GM19023 (cell line): ENCODE measurements around the gene CHDH.

Experiments used
- ATAC-seq: cut with Tn5 transposase; IDR thresholded peaks from one replicate; pipeline ENCODE4 v1.9.1; 2021; ENCODE audit warnings: mild to moderate bottlenecking, moderate library complexity; ENCODE audit not compliant: unreplicated experiment

CHDH gene

GRCh38 chr3:53809764-53810400 is 36.3 kb downstream of the CHDH start:
- no peak for ATAC-seq

DNA sequence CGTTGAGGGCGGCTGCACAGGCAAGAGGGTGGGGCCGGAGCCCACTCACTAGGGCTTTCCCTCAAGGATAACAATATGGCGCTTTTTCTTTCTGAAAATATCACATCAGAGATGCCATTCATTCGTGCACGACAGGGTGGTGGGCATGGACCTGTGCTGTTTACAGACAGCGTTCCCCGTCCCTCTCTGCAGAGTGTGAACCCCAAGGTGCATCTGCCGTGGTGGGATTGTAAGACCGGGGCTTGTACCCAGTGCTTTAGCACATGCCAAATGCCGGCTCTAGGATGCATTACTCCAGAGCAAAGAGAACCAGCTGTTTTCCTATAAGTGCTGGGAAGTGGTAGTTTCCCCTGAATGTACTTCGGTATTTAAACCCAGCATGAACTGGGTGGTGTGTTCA is 37.0 kb downstream of the CHDH start:
- no peak for ATAC-seq

GRCh38 chr3:53808496-53808895 is 37.7 kb downstream of the CHDH start:
- no peak for ATAC-seq

- peak; percentile 15 for ATAC-seq
Measured at GRCh38 chr3:53807117-53807810, 39.0 kb downstream of the CHDH start.

DNA sequence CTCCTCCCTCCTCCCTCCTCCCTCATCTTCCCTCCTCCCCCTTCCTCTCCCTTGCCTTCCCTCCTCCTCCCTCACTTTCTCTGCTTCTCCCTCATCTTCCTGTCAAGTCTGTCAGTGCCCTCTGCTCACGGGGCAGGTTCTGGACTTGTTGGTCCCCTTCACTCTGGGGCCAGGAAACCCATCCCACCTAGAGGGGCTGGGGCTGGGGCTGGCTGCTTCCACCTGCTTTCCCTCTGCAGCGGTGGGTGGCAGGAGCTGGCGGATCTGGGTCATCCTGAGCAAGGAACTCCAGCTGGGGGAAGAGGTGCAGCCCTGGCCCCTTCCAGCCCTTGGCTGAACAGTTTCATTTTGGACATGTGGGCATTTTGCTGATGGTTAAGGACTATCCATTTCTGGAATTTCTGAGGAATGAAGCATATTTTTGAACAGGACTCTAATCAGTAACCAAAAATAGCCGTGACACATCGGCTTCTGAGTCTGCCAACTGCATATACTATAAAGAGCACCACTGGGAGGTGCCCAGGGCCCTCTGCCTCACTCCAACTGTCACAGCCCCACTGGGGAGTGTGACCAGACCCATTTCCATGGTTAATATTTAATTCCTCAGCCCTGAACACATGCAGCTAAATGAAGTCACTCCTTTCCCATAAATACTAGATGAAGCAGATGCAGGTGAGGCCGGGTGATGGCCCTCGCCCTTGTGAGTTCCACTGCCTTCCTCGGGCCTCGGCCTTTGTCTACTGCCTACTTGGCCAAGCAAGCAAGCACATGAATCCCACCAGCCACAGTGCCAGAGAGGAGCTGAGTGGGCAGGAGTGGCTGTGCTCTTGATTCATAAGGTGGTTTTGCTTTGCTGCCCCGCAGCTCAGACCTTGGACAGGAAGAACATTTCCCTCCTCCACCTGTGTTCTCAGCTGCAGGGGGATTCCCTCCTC is 39.8 kb downstream of the CHDH start:
- ATAC-seq: peak; percentile 46

DNA sequence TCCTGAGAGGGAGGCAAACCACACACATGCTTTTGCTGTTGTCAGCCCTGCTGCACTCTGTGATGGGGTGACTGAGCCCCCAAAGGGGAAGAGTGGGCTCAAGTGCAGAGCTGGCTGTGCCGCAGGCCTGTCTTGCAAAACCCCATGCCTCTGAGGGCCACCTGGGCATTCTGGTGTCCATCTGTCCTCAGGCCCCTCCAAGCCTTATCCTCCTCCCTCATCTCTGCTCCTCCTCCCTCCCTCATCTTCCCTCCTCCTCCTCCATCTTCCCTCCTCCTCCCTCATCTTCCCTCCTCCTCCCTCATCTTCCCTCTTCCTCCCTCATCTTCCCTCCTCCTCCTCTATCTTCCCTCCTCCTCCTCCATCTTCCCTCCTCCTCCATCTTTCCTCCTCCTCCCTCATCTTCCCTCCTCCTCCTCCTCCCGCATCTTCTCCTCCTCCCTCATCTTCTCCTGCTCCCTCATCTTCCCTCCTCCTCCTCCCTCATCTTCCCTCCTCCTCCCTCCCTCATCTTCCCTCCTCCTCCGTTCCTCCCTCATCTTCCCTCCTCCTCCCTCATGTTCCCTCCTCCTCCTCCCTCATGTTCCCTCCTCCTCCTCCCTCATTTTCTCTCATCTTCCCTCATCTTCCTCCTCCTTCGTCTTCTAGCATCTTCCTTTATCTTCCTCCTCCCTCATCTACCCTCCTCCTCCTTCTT is 40.6 kb downstream of the CHDH start:
- ATAC-seq: no peak

GRCh38 chr3:53804697-53805462 is 41.3 kb downstream of the CHDH start:
- peak; percentile 66 for ATAC-seq

DNA sequence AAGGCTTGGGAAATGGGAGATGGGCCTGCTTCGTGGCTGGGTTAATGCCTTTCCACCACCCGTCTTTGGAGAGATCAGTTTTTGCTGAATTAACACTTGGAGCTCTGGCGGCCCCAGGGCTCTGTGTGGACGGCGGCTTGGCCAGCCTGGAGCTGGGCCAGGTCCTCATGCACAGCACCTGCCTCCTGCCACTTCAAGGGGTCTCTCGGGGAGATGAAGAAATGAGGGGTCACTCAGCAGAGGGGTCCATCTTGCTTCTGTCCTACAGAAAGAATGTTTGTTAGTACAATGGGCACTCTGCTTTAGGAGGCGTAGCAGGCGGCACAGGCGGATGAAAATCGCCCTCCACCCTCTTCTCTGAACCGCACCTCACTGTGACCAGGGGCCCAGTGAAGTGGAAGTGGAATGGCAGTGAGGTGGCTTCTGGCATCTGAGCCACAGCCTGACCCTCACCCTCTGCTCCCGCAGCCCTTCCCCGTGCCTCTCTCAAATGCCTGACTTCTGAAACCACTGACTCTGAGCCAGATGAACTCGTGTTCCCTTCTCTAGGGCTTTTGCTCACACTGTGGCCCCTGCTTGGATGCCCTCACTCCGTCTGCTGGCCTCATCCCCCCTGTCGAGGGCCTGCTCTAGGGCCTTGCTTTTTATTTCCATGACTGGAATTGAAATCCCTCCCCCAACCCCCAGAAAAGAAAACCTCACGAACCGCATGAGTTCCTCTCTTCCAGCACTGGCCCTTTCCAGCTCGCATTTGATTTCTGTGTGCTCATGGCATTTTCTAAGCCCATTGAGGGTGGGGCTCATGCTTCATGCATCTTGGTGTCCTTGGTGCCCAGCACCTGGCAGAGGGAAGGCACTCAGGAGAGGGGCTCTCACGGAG is 42.2 kb downstream of the CHDH start:
- no peak for ATAC-seq

DNA sequence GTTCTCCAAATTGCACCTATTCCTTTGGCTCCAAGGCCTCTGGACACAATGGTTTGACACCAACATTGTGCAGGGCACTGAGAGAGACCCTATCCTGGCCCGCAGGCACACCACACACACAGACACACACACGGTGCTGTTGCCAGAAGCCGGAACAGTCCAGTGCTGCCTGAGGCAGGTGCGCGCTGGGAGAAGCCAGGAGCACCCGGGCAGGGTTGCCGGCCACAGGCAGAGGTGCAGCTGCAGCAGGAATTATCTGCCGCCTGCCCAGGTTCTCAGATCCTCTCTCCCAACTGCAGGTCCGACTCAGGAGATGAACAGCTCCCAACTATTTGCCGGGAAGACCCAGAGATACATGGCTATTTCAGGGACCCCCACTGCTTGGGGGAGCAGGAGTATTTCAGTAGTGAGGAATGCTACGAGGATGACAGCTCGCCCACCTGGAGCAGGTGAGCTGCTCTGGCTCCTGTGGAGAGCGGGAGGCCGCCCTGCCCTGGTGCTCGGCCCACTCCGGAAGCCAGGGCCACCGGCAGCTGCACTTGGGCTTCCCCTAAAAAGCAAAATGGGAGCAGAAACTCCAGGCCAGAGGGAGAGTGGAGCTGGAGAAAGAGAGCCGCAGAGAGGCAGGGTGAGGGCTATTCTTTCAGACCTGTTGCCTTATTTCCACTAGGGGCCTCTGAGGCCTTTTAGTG is 42.9 kb downstream of the CHDH start:
- ATAC-seq: no peak

- ATAC-seq: no peak
Measured at GRCh38 chr3:53802256-53802880, 43.9 kb downstream of the CHDH start.

GRCh38 chr3:53801319-53801718 is 44.9 kb downstream of the CHDH start:
- no peak for ATAC-seq

GRCh38 chr3:53800041-53800906 is 45.9 kb downstream of the CHDH start:
- no peak for ATAC-seq

GRCh38 chr3:53799338-53799865 is 46.8 kb downstream of the CHDH start:
- ATAC-seq: no peak

- ATAC-seq: no peak
Measured at GRCh38 chr3:53798144-53798543, 48.1 kb downstream of the CHDH start.

- no peak for ATAC-seq
Measured at GRCh38 chr3:53795789-53796560, 50.2 kb downstream of the CHDH start.

DNA sequence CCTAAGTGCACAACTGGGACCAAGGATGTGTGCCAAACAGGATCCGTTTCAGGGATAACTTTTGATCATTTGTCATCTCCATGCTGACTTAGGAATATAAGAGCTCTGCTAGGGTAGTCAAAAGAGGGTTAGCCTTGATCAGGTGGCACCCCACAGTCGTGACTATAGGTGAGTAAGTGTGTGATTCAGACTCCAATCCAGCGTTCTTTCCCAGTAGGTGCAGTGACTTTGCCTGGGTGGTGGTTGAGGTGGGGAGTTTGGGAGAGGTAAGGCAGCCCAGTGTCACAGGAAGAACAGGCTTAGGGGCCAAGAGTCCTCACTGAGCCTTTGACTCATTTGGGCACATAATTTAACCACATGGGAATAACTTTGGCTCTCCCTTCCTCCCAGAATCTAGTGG is 51.0 kb downstream of the CHDH start:
- ATAC-seq: no peak
